Astrocyte of the spinal cord (primary cell): ENCODE data around the gene BMPR1A.
A peak's percentile ranks its signal among the peaks of the same experiment; 100 is the strongest.

ENCODE experiments used
- DNase-seq: peaks from one replicate; pipeline ENCODE4 v3.0.0; 2011; ENCODE audit warnings: low read depth, low spot score
- H3K4me3 ChIP-seq: 2 replicates; pipeline ENCODE4 v1.5.1; 2011; ENCODE audit warnings: low read depth, mild to moderate bottlenecking, low read length, moderate library complexity
- CTCF ChIP-seq: IDR thresholded peaks from 2 replicates; pipeline ENCODE4 v1.5.1; 2012; ENCODE audit warnings: low read depth, mild to moderate bottlenecking, low read length, inconsistent platforms
- in situ Hi-C: cut with HindIII; loops from 2 replicates; pipeline ENCODE4 v1.10.0; 2017; ENCODE audit warnings: low sequenced_read_pairs

The BMPR1A gene

GRCh38 chr10:86753051-86753450 lies 3.4 kb upstream of the BMPR1A start:
- in situ Hi-C loops = no loop called here
- TF ChIP-seq CTCF = no peak
- no peak for DNase-seq
- no peak overlapping the region for H3K4me3 ChIP-seq

- in situ Hi-C loops = no loop called here
- no peak for TF ChIP-seq CTCF
- H3K4me3 ChIP-seq = no peak overlapping the region
- DNase-seq = no peak
These were observed 2.6 kb upstream of the BMPR1A start for GRCh38 chr10:86753638-86754434.

- no peak for TF ChIP-seq CTCF
- in situ Hi-C loops = no loop called here
- DNase-seq = no peak
- peak overlapping the region; percentile 72 for H3K4me3 ChIP-seq
These were observed 1.0 kb upstream of the BMPR1A start for GRCh38 chr10:86755454-86755739.

GRCh38 chr10:86755740-86756510 lies 494 bp upstream of the BMPR1A start:
- DNase-seq = peak; percentile 80
- H3K4me3 ChIP-seq = peak overlapping the region; percentile 72
- no peak for TF ChIP-seq CTCF
- in situ Hi-C loops = no loop called here

- peak; percentile 28 for TF ChIP-seq CTCF
- peak overlapping the region; percentile 86 for H3K4me3 ChIP-seq
- peak; percentile 67 for DNase-seq
- in situ Hi-C loops = no loop called here
These were observed 924 bp downstream of the BMPR1A start for GRCh38 chr10:86757113-86757972.

- DNase-seq = peak; percentile 42
- in situ Hi-C loops = no loop called here
- TF ChIP-seq CTCF = no peak
- H3K4me3 ChIP-seq = peak overlapping the region; percentile 86
These were observed 2.0 kb downstream of the BMPR1A start for GRCh38 chr10:86758189-86759072.
